ENCODE results near the gene CLRN2. TPM values are rescaled to one million over a fixed set of nuclear protein-coding genes. Genes with fewer than 3 reads are reported as not detected.

The CLRN2 gene
- total and polyA plus RNA-seq, 2 donors (not counting 3 experiments of a cell fraction or from before 2014, with no cell fraction given), result not detected

- Histone ChIP-seq H3K27ac (ENCODE audit: insufficient read depth, low read depth, low read length) (no peak overlapping the region), H3K4me1 (ENCODE audit: control insufficient read depth, extremely low read depth, insufficient read depth, low read length) (peaks cover 4% of the 10 kb centered on the region), H3K9me3 (replicated peaks; ENCODE audit: control insufficient read depth, insufficient read depth, low read length) (no peaks in the 10 kb centered on the region), H3K9me1 (replicated peaks; ENCODE audit: control insufficient read depth, extremely low read depth, insufficient read depth, low read length) (no peaks in the 10 kb centered on the region), H3K9ac (replicated peaks; ENCODE audit: extremely low read depth, insufficient read depth, low read length) (no peak overlapping the region), H3K36me3 (ENCODE audit: control insufficient read depth in 2 of 2, extremely low read depth in 1 of 2, insufficient read depth in 2 of 2, low read length in 2 of 2) (no peaks in the 10 kb centered on the region), H3K4me2 (ENCODE audit: insufficient read depth, low read length) (no peak overlapping the region), H2AFZ (ENCODE audit: low read depth, low read length) (no peak overlapping the region), H3K4me3 (replicated peaks in 1 of 3; ENCODE audit: insufficient read depth in 1 of 3, low read depth in 1 of 3, low read length in 3 of 3) (no peak overlapping the region), H3K79me2 (ENCODE audit: control insufficient read depth, insufficient read depth, low read length) (no peaks in the 10 kb centered on the region), H3K27me3 (ENCODE audit: control insufficient read depth in 2 of 2, insufficient read depth in 2 of 2, low read length in 2 of 2) (peaks cover 0 to 3% of the 10 kb centered on the region in 2 experiments), H4K20me1 (replicated peaks; ENCODE audit: control insufficient read depth, extremely low read depth, insufficient read depth, low read length) (no peaks in the 10 kb centered on the region)
- CTCF ChIA-PET, result interaction anchor here (1.5 to 1.7 kb wide), 2 partner anchors 10 to 90 kb away, joined by 3 to 4 read pairs; no protein-coding TSS in a partner anchor
- no TSS peak for BruUV-seq (replicated peaks)
- dilution Hi-C loops (cut with MboI; ENCODE audit: extremely low pct_ligation_motif_present, low sequenced_read_pairs), result no loop called here
- TF ChIP-seq POLR2AphosphoS5 (IDR thresholded peaks at IDR 0.05; ENCODE audit: insufficient read depth, low read depth, low read length), result no peak
- no peak for TF ChIP-seq EZH2 (IDR thresholded peaks at IDR 0.05; ENCODE audit: borderline replicate concordance, low read depth, low read length, severe bottlenecking)
- no peak for TF ChIP-seq MAX (IDR thresholded peaks at IDR 0.05; ENCODE audit: insufficient read depth, insufficient read length)
- no peak for TF ChIP-seq CTCF (IDR thresholded peaks at IDR 0.05; ENCODE audit: extremely low read depth in 1 of 2, insufficient read depth in 1 of 2, low read depth in 1 of 2, low read length in 2 of 2)
- no peak for TF ChIP-seq FOS (IDR thresholded peaks at IDR 0.05; ENCODE audit: borderline replicate concordance, insufficient read depth, low read length)
- no peak for TF ChIP-seq GATA2 (IDR thresholded peaks at IDR 0.05; ENCODE audit: insufficient read depth, insufficient read length, low read depth, low read length)
- TF ChIP-seq JUN (IDR thresholded peaks at IDR 0.05; ENCODE audit: borderline replicate concordance, insufficient read depth, insufficient read length, low read depth), result no peak
- TF ChIP-seq MYC (IDR thresholded peaks at IDR 0.05; ENCODE audit: low read depth, low read length), result no peak
- no peak for TF ChIP-seq POLR2A (IDR thresholded peaks at IDR 0.05; ENCODE audit: low read depth, low read length)
- intact Hi-C loops (cut with micrococcal nuclease), result no loop called here
- POLR2A ChIA-PET, result no interaction called here
- no peak for DNase-seq (ENCODE audit: low read depth, low spot score)
- no peak for FAIRE-seq
Observed at GRCh38 chr4:17546222-17546621, 31.3 kb downstream of the CLRN2 start.
